NT2/D1 (cell line): ENCODE measurements around the gene BIRC5.

Experiments
- SUZ12 ChIP-seq: IDR thresholded peaks from 2 replicates; pipeline ENCODE4 v1.6.1; 2011; ENCODE audit not compliant: insufficient read length, insufficient read depth; ENCODE audit errors: extremely low read depth
- YY1 ChIP-seq: IDR thresholded peaks from 2 replicates; pipeline ENCODE4 v1.6.1; 2011; ENCODE audit not compliant: insufficient read length, insufficient read depth
- ZNF274 ChIP-seq: IDR thresholded peaks from 2 replicates; pipeline ENCODE4 v1.6.1; 2011; ENCODE audit warnings: mild to moderate bottlenecking, low read depth, low read length

DNA sequence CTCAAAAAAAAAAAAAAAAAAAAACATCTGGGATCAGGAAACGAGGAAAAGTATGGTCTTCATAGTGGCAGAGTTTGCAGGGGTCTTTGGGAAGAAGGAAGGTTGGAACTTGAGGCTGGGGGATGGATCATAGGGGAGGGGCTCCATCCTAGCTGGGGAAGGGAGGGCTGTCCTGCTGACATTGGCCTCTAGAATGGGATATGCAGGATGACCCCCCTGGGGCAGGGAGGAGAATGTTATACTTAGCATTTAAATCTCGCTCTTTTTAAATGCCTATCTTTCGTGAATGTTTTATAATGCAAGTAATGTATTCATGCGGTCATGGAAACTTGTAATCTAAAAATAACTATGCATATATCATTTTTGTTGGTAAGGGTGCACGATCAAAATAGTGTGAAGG is 50.5 kb downstream of the BIRC5 start:
- no peak for TF ChIP-seq ZNF274
- no peak for TF ChIP-seq YY1
- TF ChIP-seq SUZ12, result no peak
